OCI-M2 (cell line): Measurements from ENCODE around the gene MACROH2A1.

Experiments
- DNase-seq: peaks from one replicate; lab custom pipeline; 2025; ENCODE audit not compliant: unreplicated experiment; lab: John Stamatoyannopoulos, UW

The MACROH2A1 gene

DNA sequence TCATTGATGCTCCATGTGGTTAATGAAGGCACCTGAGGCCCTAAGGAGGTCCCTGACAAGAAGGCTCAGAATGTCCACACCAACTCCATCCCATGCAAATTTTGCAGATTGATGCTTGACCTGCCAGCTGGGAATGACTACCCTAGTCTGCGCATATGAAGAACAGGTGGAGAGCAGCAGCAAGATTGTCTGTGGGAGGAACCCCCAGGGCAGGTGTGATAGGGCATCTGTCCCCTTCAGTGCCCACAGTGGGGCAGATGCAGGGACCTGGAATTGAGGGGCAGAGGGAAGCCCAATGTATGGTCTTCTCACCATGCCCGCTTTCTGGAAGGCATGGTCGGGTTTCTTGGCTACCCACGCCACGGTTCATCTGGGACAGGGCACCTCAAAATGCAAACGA, 79.6 kb downstream of the MACROH2A1 start:
- DNase-seq: no peak

DNA sequence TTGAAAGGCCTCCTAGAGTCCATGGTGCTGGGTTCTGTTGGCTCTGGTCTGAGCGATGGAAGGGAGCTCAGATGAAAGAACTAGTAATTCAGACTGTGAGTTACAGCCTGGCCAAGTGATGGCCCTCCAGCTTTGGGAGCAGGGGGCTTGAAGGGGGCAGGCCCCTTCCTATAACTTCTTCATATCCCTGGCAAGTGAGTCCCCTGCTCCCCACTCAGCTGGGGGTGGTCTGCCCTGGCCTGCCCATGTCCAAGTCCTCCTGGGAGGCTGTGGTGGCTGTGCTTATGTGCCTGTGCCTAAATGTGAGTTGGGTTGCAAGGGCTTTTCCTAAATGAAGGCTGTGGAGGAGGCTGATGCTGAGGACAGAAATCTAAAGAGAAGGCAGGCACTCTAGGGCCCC, 80.1 kb downstream of the MACROH2A1 start:
- DNase-seq: no peak

DNA sequence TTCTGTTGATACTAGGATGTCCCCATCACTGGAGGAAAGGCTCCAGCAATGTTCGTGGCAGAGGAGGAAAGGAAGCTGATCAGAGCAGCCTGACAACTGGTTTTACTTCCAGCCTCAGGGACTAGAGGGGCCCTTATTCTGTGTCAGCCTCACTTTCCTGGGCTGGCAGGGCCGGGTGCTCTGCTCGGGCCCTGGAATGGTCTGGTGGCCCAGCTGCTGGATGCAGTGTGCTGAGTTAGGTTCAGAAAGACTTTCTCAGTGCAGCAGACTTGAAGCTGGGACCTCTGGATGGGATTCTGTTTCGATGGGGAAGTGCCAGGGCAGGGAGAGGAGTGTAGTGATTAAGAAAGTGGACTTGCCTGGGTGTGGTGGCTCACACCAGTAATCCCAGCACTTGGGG, 81.0 kb downstream of the MACROH2A1 start:
- no peak for DNase-seq

DNA sequence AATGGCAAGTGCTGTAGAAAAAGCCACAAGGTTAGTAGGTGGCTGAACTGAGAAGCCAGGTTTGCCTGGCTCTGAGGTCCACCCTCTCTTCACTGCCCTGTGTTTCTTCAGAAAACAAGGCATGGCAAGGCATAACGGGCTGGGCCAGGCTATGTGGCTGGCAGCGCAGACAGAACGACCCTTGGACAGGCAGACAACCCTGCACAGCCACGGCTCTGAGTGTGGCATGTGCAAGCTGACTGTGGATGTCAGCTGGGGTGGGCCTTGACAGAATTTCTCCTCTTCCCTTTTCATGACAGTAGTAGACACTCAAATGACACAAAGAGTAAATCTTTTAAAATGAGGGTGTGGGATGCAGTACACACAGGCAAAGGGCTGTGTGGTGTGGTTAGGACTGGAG, 81.7 kb downstream of the MACROH2A1 start:
- DNase-seq: no peak

DNA sequence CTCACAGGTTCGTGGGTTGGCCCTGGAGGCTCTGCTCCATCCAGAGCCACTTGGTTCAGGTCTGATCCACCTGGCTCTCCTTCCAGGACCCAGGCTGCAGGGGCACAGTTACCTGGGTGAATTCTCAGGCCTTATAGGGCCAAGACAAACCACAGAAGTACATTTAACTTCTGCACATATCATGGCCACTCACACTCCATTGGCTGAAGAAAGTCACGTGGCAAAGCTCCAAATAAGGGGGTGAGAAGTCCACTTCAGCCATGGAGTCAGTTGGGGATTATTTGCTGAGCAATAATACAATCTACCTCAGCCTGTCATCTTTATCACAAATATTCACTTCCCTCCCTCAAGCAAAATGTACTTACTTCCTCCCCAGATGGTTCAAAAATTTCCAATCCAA, 83.6 kb downstream of the MACROH2A1 start:
- no peak for DNase-seq

DNA sequence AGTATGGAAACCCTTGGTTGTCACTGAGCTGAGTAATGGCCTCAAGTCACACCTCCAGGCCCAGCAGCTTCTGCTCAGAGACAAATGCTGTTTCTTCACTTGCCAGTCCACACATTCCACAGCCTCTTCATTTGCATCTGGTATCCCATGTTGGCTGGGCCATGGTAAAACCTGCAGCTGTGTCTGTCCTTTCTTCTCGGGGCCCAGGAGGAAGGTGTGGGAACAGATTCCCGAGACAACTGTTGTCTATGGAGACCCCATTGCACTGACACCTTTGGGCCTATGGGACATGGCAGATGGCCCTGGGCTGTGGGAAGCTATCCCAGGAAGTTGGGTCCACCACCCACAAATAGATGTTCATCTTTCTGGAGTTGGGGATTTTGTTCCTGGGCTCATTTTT, 85.1 kb downstream of the MACROH2A1 start:
- no peak for DNase-seq

DNA sequence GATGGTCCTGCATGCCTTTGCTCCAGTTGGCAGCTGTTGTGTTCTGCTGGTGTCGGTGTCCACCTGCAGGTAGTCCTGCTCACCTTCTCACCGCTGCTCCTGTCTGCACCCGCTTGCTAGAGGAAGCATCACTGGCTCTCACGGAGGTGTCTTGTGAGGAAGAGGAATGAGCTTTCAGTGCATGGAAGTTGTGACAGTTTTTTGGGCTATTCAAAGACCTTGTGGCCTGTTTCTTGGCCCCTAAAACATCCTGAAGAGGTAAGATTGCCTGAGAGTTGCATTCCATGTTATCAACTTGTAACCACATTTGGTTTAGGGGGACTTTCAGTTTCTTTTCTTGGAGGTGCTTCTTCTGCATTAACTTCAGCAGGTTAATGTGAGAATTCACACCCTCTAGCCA, 85.6 kb downstream of the MACROH2A1 start:
- DNase-seq: no peak

DNA sequence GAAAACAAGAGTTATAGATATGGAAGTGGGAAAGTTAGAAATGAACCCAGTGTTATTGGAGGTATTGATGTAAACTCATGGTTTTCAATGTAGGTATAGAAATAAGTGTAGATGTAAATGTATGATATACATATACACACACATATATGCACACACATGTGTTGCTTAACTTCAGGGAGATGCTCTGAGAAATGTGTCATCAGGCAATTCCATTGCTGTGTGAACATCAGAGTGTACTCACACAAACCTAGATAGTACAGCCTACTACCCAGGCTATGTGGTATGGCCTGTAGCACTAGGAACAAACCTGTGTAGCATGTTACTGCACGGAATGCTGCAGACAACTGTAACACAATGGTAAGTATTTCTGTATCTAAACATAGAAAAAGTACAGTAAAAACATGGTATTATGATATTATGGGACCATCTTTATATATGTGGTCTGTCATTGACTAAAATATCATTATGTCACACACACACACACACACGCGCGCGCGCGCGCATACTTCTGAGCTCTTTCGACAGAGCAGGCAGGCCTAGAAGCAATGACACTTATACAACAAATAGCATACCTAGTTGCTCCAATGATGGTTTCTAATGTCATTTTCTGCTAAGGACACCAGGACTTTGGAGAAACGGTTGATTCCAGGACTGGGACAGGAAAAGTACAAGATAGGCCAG, 86.6 kb downstream of the MACROH2A1 start:
- DNase-seq: no peak

DNA sequence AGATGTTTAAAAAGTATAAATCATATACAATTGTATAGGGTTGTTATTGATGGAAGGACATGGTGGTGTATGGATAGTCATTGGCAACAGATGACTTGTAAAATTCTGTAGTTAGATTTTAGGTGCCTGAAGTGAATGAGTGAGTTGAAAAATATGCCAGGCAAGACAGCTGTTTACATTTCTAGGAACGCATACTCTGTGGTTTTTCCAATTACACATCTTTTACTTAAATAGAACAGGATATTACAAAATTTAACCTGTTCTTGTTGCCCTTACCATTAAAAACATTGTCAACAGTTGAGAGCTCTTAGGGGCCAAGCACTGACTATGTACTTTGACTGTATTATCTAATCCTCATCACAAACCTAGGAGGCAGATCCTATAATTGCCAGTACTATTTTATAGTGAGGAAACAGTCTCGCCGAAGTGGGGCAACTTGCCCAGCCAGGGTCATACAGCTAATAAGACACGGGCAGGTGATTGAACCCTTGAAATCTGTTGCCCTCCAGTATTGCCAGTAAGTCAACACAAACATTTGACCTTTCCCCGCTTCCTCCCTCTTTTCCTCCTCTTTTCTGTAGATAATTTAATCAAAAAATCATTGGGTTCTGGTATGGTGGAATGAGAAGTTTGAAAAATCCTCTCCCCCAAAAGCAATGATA, 88.6 kb downstream of the MACROH2A1 start:
- DNase-seq: no peak

DNA sequence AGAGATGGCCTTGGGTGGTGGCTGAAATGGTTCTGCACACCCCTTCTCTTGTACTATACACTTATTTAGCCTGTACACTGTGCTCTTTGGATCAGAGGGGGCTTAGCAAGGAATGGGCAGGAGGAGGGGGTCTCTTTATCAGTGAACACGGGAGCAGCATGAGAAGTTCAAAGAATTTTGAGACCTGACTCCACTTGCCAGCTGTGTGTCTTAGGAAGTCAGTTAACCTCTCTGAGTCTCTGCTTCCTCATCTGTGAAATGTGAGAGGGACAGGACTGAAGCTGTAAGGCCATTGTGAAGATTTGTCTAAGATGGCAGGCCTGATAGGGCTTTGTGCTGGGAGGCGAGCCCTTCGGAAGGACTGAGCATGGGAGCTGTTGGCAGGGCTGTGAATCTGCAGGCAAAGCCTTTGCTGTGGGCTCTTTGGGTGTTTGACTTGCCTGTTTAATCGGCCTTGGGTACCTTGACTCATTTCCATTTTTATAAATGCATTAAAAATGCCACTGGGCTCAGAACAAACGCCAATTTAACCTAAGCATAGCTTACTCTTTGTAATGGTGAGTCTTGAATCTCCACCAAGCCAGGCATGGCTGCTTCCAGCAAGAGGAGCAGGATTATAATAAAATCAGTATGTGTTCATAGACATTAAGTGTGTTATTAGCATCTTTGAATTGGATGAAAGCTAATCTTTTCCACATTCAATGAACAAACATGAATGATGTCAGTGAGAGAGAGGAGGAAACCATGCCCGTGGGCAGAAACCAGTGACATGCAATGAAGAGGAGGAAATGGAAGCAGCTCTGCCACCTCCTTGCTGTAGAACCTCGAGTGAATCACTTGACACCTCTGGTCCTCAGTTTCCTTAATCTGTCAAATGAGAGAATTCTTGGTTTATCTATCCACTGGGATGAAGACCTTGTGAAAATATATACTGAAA, 89.4 kb downstream of the MACROH2A1 start:
- DNase-seq: no peak

DNA sequence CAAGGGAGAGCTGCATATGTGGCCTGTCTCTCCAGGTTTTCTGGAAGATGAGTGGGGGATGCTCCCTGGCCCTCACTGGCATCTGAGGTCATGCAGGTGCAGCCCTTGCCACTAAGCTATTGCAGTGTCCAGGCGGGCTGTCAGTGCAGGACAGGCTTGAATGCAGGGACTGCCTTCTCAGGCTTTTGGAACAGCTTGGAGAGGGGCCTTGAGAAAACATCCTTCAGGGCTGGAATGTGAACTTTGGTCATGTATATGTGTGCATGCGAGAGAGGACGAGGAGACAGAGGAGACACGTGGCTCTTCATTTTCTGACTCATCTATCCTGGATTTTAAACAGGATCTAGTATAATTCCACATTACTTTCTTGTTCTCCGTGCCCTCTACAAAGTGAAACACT, 90.3 kb downstream of the MACROH2A1 start:
- no peak for DNase-seq

DNA sequence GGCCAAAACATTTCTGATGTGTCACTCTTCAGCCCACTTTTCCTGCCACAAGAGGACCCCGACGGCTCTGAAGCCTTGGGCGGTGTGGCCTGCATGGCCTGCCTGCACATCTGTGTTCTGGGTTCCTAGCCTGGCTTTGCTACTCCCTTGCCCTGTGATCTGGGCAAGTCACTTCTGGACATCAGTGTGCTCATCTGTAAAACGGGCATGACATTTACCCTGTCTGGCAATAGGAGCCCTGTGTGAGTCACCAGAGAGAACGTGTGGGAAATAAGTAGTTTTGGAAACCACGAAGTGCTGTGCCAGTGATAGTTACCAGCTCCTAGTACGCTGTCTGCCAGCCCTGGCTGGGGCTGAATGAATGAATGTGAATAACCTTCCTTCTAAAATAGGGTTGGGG, 90.8 kb downstream of the MACROH2A1 start:
- no peak for DNase-seq

DNA sequence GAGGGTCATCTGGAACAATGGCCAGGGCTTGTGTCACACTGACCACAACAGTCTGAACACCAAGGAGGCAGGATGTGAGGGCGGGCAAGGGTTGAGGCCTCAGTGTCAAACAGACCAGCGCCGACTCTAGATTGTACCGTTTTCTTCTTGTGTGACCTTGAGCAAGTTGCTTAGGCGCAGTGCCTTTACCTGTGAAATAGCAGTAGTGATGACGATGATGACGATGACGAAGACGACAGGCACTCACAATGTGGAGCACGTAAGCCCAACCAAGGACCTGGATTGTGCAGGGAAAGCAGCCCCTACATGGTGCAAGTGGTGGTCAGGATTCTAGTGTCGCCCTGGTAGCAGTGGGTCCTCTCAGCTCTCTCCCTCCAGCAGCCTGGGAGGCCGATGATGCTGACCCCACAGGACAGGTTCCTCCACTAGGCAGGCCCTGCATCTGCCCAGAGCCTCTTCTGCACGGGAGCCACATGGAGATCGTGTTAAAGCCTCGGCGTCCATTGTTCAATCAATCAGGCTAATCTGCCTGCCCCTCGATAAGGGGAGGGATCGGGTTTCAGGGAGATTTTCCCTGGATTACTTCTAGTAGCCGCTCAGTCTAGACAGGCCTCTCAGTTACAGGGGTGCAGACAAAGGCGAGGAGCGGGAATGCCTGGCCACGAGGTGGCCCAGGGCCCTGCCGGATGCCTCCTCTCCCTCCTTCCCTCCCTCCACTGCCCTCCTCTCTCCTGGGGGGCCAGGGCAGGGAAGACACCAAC, 91.7 kb downstream of the MACROH2A1 start:
- no peak for DNase-seq

DNA sequence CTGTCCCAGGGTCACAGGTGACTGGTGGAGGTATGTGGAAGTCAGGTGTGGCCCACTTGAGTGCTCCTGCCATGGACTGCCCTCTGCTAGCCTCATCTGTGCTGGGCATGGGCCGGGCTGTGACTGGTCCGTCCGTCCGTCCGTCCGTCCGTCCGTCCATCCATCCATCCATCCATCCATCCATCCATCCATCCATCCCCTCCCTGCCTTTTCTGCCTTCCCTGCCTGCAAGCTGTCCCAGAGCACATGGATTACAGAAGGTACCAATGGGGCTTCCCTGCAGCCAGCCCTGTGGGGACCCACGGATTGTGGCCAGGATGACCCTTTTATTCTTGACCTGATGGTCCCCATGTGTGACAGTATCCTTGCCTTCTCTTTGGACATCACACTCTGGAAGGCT, 92.5 kb downstream of the MACROH2A1 start:
- no peak for DNase-seq

DNA sequence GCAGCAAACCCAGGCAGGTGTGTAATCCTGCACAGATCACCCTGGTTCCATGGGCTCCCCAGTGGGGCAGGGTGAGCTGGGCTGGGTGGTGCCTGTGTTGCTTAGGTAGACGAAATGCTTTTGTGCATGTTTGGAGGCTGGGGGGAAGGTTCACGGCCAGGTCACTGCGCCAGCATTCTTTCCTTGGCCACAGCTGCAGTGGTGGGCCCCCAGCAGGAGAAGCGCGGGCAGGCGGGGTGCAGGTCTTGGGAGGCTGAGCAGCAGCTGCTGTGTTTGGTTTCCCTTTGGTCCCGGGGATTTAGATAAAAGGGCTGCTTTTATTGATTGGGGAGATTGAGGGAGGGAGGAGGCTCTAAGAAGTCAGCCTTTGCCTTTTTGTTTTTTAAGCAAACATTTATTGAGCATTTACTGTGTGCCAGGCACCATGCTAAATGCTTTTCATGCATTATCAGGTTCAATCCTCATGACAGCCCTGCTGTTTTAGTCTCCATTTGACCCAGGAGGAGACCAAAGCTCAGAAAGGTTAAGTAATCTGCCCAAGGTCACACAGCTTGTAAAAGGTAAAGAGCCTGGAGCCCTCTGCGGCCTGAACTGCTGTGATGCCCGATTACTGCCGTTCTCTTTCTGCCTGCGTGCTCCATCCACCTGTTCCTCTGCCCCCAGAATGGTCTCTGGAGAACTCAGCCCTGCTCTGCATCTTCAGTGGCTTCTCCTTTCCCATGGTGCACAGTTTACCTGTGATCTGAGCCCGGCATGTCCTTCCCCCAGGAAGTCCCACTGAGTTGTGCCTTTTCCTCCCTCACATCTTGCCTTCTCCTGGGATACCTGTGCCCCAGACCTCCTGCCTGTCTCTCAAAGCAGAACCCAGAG, 94.4 kb downstream of the MACROH2A1 start:
- no peak for DNase-seq

DNA sequence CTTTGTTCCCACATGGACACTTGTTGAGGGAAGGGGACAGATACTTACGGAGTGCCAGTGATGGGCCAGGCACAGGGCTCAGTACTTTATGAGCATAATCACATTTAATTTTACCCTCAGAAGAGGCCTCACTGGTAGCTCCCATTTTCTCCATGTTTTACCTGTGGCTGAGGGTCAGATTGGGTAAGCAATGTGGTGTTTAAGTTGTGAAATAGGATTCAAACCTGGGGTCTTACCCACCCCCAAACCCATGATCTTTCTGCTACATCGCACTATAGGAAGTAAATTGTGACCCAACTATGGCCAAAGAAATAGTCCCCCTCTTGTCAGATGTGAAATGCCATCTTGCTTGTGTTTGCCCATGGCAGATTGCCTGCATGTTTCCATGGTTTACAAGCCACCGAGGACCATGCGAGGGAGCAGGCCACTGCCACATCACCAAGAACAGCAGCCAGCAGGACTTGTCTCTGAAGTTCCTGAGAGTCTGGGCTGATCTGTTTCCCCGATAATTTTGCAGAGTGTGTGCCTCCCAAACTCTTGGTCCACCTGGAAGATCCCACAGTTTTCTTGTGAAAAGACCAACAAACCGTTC, 95.4 kb downstream of the MACROH2A1 start:
- DNase-seq: no peak

DNA sequence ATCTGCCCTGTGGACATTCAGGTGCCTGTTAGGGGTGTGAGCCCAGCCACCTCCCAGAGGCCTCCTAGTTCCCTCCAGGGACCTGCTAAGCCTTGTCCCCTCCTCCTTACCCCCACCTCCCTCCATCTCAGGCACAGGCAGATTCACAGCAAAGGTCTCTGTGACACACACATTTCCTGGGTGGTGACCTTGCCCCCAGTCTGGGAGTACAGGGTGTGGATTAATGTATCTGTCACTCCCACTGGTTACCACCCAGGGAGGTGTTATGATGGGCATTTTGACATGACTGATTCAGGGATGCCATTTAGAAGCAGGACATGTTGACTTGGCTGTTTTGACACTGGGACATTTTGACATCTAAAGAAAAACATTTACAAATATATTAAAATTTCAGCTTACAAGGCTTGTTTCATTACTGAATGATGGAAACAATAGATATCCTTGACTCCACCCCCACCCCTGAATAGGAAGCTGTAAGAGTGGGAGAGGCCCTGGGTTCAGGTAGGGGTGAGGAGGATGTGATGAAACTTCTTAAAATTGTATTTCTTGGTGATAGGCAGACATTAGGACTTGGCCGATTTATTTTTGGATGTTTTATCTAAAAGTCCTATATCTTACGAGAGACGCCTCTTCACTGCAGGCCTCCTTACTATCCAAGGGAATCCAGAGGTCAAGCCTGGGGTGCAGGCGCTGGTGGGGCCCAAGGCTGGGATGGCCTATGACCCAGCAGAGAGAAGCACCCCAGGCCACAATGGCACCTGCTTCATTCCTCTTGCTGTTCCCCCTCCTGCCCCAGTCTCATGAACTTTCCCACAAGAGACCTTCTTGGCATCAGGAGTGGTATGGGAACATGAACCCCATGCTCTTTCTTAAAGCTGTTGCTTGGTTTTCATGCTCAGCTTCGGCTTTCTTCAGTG, 101.9 kb downstream of the MACROH2A1 start:
- DNase-seq: no peak

DNA sequence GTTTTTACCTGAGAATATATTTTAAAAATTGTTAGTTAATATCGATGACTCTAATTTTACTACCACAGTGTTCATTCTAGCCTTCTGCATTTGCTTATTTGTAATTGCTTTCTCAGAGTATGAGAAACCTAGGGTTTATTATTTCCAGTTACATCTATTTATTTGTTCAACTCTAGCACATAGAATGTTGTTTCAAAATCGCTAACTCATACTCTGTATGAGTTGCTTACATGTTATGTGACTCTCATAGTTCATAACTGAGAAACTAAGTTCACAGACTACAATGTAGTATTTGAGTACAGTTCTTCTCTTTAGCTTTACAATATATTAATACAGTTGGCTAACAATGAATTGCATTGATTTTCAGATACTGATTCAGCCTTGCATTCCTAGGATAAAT, 103.2 kb downstream of the MACROH2A1 start:
- no peak for DNase-seq

DNA sequence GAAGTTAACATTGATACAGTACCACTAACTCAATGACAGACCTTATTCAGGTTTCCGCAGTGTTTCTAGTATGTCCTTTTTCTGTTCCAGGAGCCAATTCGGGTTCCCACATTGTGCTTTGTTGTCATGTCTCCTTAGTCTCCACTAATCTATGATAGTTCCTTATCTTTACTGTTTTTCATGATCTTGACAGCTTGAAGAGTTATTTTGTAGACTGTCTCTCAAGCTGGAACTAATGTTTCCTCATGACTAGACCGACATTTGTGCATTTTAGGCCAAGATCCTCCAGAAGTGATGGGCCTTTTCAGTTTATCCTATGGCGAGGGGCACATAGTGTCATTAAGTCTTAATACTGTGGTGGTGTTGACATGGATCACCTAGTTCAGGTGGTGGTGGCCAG, 104.2 kb downstream of the MACROH2A1 start:
- DNase-seq: no peak
